Liver (tissue), 9 donors: ENCODE data around the gene FMOD. TPM values are rescaled to one million over a fixed set of nuclear protein-coding genes. Genes with fewer than 3 reads are reported as not detected.
A peak's percentile ranks its signal among the peaks of the same experiment; 100 is the strongest.

ENCODE experiments used
- DNase-seq: peaks from one replicate; pipeline ENCODE4 v3.0.0-alpha.2; 2017; ENCODE audit warnings: low spot score
- H3K27ac ChIP-seq, 2 donors: one replicate each; pipeline ENCODE4 v1.7.0; 2013; ENCODE audit warnings: inconsistent platforms in 2 of 2, low read length in 2 of 2, control low read depth in 1 of 2, low read depth in 1 of 2, mild to moderate bottlenecking in 1 of 2
- H3K27me3 ChIP-seq, 4 donors: one replicate each; pipeline versions ENCODE4 v1.6.1 to v1.7.0; 2013; ENCODE audit warnings: low read length in 3 of 4, inconsistent platforms in 1 of 4, mild to moderate bottlenecking in 1 of 4, moderate library complexity in 1 of 4; ENCODE audit not compliant: control insufficient read depth in 4 of 4, insufficient read depth in 4 of 4
- H3K36me3 ChIP-seq, 4 donors: one replicate each; pipeline versions ENCODE4 v1.6.1 to v1.7.0; 2013; ENCODE audit warnings: low read length in 3 of 4, mild to moderate bottlenecking in 3 of 4, low read depth in 1 of 4, moderate library complexity in 1 of 4; ENCODE audit not compliant: control insufficient read depth in 4 of 4, insufficient read depth in 3 of 4
- H3K4me1 ChIP-seq, 4 donors: one replicate each; pipeline versions ENCODE4 v1.6.1 to v1.7.0; 2013; ENCODE audit warnings: low read length in 3 of 4, mild to moderate bottlenecking in 3 of 4, moderate library complexity in 1 of 4; ENCODE audit not compliant: control insufficient read depth in 4 of 4, insufficient read depth in 4 of 4
- H3K4me3 ChIP-seq, 3 donors: one replicate each; pipeline versions ENCODE4 v1.6.1 to v1.7.0; 2013; ENCODE audit warnings: low read length in 3 of 3, control low read depth in 1 of 3, low read depth in 1 of 3, mild to moderate bottlenecking in 1 of 3
- H3K9ac ChIP-seq, 2 donors: one replicate each; pipeline ENCODE4 v1.7.0; 2013; ENCODE audit warnings: low read length in 2 of 2, mild to moderate bottlenecking in 2 of 2, moderate library complexity in 2 of 2, control low read depth in 1 of 2, low read depth in 1 of 2
- H3K9me3 ChIP-seq, 4 donors: one replicate each; pipeline versions ENCODE4 v1.6.1 to v1.7.0; 2013; ENCODE audit warnings: low read length in 3 of 4; ENCODE audit not compliant: control insufficient read depth in 4 of 4
- CTCF ChIP-seq: fragments of 150-350 bp; IDR thresholded peaks from 2 replicates; pipeline ENCODE4 v1.5.1; 2017; ENCODE audit warnings: improper control_type of control experiment, low read depth, low read length; ENCODE audit not compliant: missing input control
- EGR1 ChIP-seq, 2 donors: IDR thresholded peaks; 2 replicates each; pipeline ENCODE4 v1.6.1; 2016 to 2018; ENCODE audit warnings: antibody characterized with exemption in 2 of 2, low read depth in 2 of 2
- FOXA1 ChIP-seq: IDR thresholded peaks from 2 replicates; pipeline ENCODE4 v1.6.1; 2016; ENCODE audit warnings: antibody characterized with exemption
- FOXA2 ChIP-seq: IDR thresholded peaks from 2 replicates; pipeline ENCODE4 v1.6.1; 2016; ENCODE audit warnings: antibody characterized with exemption
- GABPA ChIP-seq, 2 donors: IDR thresholded peaks in 1 of 2; conservative IDR thresholded peaks in 1 of 2; 2 replicates each; pipeline ENCODE4 v1.6.1; 2016; ENCODE audit warnings: antibody characterized with exemption in 2 of 2, mild to moderate bottlenecking in 1 of 2, moderate library complexity in 1 of 2
- HNF4A ChIP-seq, 2 donors: conservative IDR thresholded peaks; 2 replicates each; pipeline ENCODE4 v1.6.1; 2016; ENCODE audit warnings: antibody characterized with exemption in 2 of 2, mild to moderate bottlenecking in 2 of 2
- HNF4G ChIP-seq: IDR thresholded peaks from 2 replicates; pipeline ENCODE4 v1.6.1; 2016; ENCODE audit warnings: antibody characterized with exemption
- JUND ChIP-seq, 2 donors: IDR thresholded peaks; 2 replicates each; pipeline ENCODE4 v1.6.1; 2016; ENCODE audit warnings: antibody characterized with exemption in 2 of 2
- MAX ChIP-seq: IDR thresholded peaks from 2 replicates; pipeline ENCODE4 v1.6.1; 2016; ENCODE audit warnings: antibody characterized with exemption
- NR2F2 ChIP-seq: IDR thresholded peaks from 2 replicates; pipeline ENCODE4 v1.6.1; 2016; ENCODE audit warnings: antibody characterized with exemption
- RAD21 ChIP-seq, 2 donors: IDR thresholded peaks; 2 replicates each; pipeline ENCODE4 v1.6.1; 2016; ENCODE audit warnings: antibody characterized with exemption in 2 of 2, mild to moderate bottlenecking in 2 of 2
- SP1 ChIP-seq: IDR thresholded peaks from 2 replicates; pipeline ENCODE4 v1.6.1; 2018; ENCODE audit warnings: antibody characterized with exemption, mild to moderate bottlenecking
- TAF1 ChIP-seq: conservative IDR thresholded peaks from 2 replicates; pipeline ENCODE4 v1.6.1; 2016; ENCODE audit warnings: antibody characterized with exemption, mild to moderate bottlenecking
- YY1 ChIP-seq: IDR thresholded peaks from 2 replicates; pipeline ENCODE4 v1.6.1; 2016; ENCODE audit warnings: antibody characterized with exemption, mild to moderate bottlenecking
- WGBS: extraction: QIAGEN DNeasy Blood & Tissue Kit; methylation state at CpG from one replicate; pipeline ENCODE4 v1.1.7; 2013; 5-methylcytosine and 5-hydroxymethylcytosine counted together
- polyA plus RNA-seq, 2 donors: library from polyadenylated mRNA; stranded (reverse) in 1 of 2; unstranded in 1 of 2; fragments of 200-250 nt in 1 of 2; fragments of >200 nt in 1 of 2; fragmentation: Nextera tagmentation in 1 of 2; extraction: Ambion mirVana in 1 of 2; gene quantifications; one replicate each; pipeline versions ENCODE4 v1.2.1 to v1.2.3, GENCODE V29; 2013 to 2015
- total RNA-seq, 2 donors: library from RNA; depleted of rRNA; stranded (reverse); fragments of >200 nt; gene quantifications; one replicate each; pipeline ENCODE4 v1.2.3, GENCODE V29; 2014
- TF ChIP-seq, protein P1 (sequence below): IDR thresholded peaks from 2 replicates; pipeline ENCODE4 v1.6.1; 2016; ENCODE audit warnings: antibody characterized with exemption, mild to moderate bottlenecking
- TF ChIP-seq, protein P2 (sequence below): IDR thresholded peaks from 2 replicates; pipeline ENCODE4 v1.6.1; 2016; ENCODE audit warnings: antibody characterized with exemption
- TF ChIP-seq, protein P3 (sequence below): IDR thresholded peaks from 2 replicates; pipeline ENCODE4 v1.6.1; 2016; ENCODE audit warnings: antibody characterized with exemption
- donor health status: healthy.
- donor health status: healthy.
- donor health status: healthy.
- donor health status: healthy.
- donor health status: healthy.

Gene FMOD
- total and polyA plus RNA-seq, 4 donors: 1.0 to 7.0 (median 2.4) TPM

DNA sequence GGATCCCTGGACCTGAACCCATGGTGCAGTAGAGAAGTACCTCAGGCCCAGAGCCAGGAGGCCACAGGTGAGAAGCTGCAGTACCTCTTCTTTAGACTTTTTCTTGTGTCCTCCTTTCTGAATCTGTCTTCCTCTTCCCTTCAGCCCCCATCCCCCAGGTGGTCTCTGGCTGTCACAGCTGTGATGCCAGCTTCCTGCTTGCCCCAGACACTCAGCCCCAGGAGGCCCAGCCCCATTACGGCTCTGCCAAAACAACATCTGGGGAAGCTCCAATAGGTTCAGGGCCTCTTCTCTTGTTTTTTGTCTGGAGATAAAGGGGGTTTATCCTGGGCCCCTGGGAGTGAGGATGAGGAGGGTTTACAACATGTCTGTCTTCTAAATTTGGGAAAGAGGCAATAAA lies 55.1 kb downstream of the FMOD start:
- no peaks in the 10 kb centered on the region for H3K9me3 ChIP-seq
- no peak overlapping the region for H3K4me3 ChIP-seq
- no peaks in the 10 kb centered on the region for H3K36me3 ChIP-seq
- H3K9ac ChIP-seq: no peak overlapping the region
- no peak overlapping the region for H3K27ac ChIP-seq
- peaks cover 0 to 8% (median 5%) of the 10 kb centered on the region in 4 donors for H3K4me1 ChIP-seq
- TF ChIP-seq JUND (IDR thresholded peaks at IDR 0.05) (no peak), GABPA (IDR thresholded peaks at IDR 0.05 in 1 of 2, conservative IDR thresholded peaks at IDR 0.05 in 1 of 2) (no peak), YY1 (no peak), SP1 (no peak), FOXA1 (no peak), FOXA2 (no peak), TAF1 (no peak), HNF4G (no peak), HNF4A (conservative IDR thresholded peaks at IDR 0.05) (no peak), RAD21 (IDR thresholded peaks at IDR 0.05) (no peak)
- TF ChIP-seq, protein P1, sequence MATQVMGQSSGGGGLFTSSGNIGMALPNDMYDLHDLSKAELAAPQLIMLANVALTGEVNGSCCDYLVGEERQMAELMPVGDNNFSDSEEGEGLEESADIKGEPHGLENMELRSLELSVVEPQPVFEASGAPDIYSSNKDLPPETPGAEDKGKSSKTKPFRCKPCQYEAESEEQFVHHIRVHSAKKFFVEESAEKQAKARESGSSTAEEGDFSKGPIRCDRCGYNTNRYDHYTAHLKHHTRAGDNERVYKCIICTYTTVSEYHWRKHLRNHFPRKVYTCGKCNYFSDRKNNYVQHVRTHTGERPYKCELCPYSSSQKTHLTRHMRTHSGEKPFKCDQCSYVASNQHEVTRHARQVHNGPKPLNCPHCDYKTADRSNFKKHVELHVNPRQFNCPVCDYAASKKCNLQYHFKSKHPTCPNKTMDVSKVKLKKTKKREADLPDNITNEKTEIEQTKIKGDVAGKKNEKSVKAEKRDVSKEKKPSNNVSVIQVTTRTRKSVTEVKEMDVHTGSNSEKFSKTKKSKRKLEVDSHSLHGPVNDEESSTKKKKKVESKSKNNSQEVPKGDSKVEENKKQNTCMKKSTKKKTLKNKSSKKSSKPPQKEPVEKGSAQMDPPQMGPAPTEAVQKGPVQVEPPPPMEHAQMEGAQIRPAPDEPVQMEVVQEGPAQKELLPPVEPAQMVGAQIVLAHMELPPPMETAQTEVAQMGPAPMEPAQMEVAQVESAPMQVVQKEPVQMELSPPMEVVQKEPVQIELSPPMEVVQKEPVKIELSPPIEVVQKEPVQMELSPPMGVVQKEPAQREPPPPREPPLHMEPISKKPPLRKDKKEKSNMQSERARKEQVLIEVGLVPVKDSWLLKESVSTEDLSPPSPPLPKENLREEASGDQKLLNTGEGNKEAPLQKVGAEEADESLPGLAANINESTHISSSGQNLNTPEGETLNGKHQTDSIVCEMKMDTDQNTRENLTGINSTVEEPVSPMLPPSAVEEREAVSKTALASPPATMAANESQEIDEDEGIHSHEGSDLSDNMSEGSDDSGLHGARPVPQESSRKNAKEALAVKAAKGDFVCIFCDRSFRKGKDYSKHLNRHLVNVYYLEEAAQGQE: no peak
- TF ChIP-seq, protein P2, sequence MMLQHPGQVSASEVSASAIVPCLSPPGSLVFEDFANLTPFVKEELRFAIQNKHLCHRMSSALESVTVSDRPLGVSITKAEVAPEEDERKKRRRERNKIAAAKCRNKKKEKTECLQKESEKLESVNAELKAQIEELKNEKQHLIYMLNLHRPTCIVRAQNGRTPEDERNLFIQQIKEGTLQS: no peak
- TF ChIP-seq, protein P3, sequence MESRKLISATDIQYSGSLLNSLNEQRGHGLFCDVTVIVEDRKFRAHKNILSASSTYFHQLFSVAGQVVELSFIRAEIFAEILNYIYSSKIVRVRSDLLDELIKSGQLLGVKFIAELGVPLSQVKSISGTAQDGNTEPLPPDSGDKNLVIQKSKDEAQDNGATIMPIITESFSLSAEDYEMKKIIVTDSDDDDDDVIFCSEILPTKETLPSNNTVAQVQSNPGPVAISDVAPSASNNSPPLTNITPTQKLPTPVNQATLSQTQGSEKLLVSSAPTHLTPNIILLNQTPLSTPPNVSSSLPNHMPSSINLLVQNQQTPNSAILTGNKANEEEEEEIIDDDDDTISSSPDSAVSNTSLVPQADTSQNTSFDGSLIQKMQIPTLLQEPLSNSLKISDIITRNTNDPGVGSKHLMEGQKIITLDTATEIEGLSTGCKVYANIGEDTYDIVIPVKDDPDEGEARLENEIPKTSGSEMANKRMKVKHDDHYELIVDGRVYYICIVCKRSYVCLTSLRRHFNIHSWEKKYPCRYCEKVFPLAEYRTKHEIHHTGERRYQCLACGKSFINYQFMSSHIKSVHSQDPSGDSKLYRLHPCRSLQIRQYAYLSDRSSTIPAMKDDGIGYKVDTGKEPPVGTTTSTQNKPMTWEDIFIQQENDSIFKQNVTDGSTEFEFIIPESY: no peak
- WGBS: 98% methylated on average over 1 of the region's 1 CpG
- DNase-seq: no peak
- H3K27me3 ChIP-seq: no peaks in the 10 kb centered on the region

GRCh38 chr1:203291201-203292096 lies 59.5 kb downstream of the FMOD start:
- H3K27ac ChIP-seq: peak overlapping the region; percentile 76 to 77
- WGBS: 49% methylated on average over 17 of the region's 17 CpGs
- no peaks in the 10 kb centered on the region for H3K36me3 ChIP-seq
- DNase-seq: no peak
- no peaks in the 10 kb centered on the region for H3K9me3 ChIP-seq
- peak overlapping the region; percentile 0 to 10 for H3K9ac ChIP-seq
- peaks cover 0 to 10% (median 5%) of the 10 kb centered on the region in 4 donors for H3K4me1 ChIP-seq
- no peaks in the 10 kb centered on the region for H3K27me3 ChIP-seq
- H3K4me3 ChIP-seq: no peak overlapping the region
- TF ChIP-seq EGR1 (IDR thresholded peaks at IDR 0.05; ENCODE audit: low read depth in 2 of 2): no peak
- no peak for TF ChIP-seq NR2F2
- no peak for TF ChIP-seq TAF1
- TF ChIP-seq MAX: peak; percentile 19
- no peak for TF ChIP-seq CTCF
- peak; percentile 71 for TF ChIP-seq SP1
- TF ChIP-seq FOXA1: no peak
- TF ChIP-seq HNF4A (conservative IDR thresholded peaks at IDR 0.05): peak in 1 of 2 donors; percentile 47
- no peak for TF ChIP-seq GABPA (IDR thresholded peaks at IDR 0.05 in 1 of 2, conservative IDR thresholded peaks at IDR 0.05 in 1 of 2)
- TF ChIP-seq, protein P1: no peak
- TF ChIP-seq FOXA2: peak; percentile 46
- TF ChIP-seq YY1: no peak
